DMS79 treated with DMSO at 0.1 percent for 48 hours (cell line): ENCODE data around the gene ALPL.
A peak's percentile ranks its signal among the peaks of the same experiment; 100 is the strongest.
"Not testable (repeated sequence)": the region's sequence is repeated elsewhere in the genome, so short reads cannot be mapped to it uniquely, and the experiment has no call there.

Source experiments
- DNase-seq: peaks from one replicate; lab custom pipeline; 2025; lab: John Stamatoyannopoulos, UW

ALPL gene

DNA sequence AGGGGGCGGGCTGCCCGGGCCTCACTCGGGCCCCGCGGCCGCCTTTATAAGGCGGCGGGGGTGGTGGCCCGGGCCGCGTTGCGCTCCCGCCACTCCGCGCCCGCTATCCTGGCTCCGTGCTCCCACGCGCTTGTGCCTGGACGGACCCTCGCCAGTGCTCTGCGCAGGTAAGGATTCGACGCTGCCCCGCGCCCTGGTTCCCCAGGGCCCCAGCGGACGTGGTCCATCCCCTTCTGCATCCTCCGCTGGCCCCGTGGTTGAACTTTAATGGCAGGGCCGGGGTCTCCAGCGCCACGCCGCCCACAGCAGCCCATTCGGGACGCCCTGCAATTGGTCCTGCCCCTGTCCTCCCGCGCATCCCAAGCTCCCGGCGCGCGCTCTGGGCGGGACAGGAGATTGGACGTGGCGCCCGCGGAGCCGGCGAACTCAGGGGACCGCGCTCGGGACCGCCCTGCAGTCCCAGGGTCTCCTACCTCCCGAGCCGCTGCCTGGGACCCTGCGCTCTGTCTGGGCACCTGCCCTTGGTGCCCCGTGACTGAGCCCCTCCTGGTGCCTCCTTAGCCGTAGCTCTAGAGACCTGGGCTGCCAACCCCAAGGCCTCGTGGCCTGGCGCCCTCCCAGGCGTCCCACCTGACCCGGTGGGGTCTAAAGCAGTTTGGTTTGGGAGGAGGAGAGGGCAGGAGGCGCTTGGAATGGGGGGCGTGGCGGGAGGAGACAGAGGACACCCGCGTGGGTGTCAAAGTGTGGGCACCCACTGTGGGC lies at the start of gene ALPL:
TSS of gene ALPL (plus strand) at position 73 of the 762 bp plus-strand sequence. CDS start 44,659 bp downstream, outside the sequence.
- no peak for DNase-seq

DNA sequence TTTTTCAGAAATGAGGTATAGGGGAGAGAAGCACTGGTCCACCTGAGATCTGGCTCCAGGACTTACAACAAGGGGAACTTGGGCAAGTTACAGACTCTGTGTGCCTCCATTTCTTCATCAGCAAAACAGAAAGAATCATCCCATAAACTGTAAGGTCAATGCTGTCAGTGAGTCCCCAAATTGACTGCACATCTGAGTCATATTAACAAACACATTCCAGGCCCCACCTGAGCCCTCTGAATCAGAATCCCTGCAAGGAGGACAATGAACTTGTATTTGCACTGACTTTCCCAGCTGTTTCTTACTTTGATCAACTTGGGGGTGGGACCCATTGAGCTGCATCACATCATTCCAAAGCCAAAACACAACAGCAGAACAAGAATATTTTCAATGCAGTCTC lies 44.1 kb upstream of the ALPL start:
- DNase-seq, result not testable (repeated sequence)

GRCh38 chr1:21467946-21468345 lies 41.3 kb upstream of the ALPL start:
- DNase-seq, result not testable (repeated sequence)

- no peak for DNase-seq
Observed at GRCh38 chr1:21468599-21468998, 40.6 kb upstream of the ALPL start.

GRCh38 chr1:21469581-21469980 lies 39.6 kb upstream of the ALPL start:
- no peak for DNase-seq

DNA sequence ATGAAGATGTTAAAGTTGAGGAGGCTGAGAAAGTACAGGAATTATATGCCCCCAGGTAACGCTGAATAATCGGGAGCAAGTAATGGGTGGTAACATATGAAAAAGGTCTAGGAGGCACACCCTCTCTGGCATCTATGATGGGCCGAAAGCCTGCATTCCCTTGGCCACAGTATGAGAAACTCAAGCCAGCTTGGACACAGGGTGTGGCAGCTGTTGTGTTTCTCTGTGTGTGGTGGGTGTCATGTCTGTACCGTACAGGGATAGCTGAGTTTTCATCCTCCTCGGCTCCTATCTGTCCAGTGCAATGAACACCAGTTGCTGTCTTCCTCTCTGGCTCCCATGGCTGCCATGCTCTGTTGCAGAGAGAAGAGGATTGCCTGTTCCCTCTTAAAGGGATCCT lies 36.4 kb upstream of the ALPL start:
- DNase-seq, result peak; percentile 46

DNA sequence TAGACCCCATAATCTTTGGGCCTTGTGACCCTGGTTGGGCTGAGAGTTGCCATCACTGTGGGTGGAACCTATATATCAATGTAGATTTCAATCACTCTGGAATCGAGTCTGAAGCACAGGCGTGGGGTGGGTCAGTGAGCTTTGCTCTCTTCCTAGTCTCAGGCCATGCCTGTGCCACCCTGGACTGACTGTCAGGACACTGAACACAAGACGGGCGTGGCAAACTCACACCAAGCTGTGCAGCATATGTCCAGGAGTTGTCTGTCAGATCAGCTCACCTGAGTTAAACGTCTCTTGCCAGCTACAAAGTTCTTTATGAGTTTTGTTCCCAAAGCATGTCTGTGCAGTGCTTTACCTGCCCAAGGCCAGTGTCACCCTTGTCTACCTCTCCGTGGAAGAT lies 30.9 kb upstream of the ALPL start:
- DNase-seq, result no peak

DNA sequence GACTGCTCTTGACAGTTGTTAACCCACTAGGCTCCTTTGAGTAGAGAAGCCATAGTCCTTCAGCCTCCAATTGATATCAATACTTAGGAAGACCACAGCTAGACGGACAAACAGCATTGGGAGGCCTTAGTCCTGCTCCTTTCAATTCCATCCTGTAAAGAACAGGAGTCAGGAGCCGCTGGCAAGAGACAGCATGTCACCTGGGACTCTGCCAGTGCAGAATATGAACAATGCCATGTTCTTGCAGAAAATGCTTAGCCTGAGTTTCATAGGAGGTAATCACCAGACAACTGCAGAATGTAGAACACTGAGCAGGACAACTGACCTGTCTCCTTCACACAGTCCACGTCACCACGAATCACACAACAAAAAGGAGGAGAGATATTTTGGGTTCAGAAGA lies 25.3 kb upstream of the ALPL start:
- DNase-seq, result not testable (repeated sequence)

GRCh38 chr1:21489146-21489545 lies 20.1 kb upstream of the ALPL start:
- no peak for DNase-seq

DNA sequence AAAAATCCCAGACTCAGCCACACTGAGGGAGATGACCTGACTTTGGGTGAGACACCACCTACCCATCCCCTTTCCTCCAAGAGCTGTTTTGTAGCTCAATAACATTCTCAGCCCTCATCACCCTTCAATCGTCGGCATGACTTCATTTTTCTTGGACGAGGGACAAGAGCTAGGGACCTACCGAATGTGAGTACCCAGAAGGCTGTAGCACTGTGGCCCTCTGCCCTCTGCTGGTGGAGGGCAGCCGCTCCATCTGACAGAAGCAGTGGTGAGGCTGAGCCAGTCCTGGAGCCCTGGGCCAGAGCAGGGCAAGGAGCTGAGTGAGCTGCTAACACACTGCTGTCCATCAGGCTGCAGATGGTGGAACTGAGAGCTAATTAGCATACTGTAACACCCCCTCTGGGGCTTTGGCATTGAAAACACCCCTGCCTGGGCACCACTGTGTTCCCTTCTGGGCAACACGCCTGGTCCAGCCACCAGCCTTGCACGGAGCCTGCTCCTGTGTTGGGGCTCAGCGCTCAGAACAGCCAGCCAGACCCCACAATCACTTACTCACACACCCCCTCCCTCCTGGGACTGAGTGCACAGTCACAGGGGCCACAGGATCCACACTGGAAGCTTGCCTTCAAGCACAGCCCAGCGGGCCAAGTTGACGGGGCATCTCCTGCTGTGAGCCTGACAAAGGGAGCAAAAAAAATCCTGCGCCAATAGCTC lies 18.3 kb upstream of the ALPL start:
- no peak for DNase-seq

DNA sequence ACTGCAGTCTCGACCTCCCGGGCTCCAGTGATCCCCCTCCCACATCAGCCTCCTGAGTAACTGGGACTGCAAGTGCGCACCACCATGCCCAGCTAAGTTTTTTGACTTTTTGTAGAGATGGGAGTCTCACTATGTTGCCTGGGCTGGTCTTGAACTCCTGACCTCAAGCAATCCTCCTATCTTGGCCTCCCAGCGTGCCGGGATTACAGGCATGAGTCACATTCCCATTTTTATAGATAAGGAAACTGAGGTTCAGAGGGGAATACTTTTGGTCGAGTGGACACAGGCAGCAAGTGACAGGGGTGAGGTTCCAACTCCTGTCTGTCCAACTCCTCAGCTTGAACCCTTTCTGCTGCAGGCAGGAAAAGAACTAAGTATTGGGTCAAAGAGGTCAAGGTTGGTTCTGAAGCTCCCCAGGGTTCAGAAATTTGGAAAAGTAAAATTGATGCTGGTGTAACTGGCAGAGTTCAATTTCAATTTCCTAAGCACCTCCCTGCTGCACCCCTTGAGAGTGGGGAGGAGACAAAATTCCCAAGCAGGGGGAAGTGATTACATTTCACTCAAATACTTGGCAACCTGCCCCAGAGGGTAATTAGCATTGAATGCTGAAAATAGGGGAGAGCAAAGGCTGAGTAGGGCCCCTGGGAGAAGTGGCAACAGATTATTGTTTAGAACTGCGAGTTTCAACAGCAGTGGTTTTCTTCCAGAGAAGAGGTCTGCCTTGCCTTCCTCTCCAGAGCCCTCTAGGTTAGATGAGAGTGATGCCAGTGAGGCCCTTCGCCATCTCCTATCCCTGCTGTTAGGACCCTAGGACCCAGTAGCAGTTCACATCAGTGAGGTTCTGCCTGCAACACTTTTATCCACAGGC lies 17.5 kb upstream of the ALPL start:
- DNase-seq, result peak; percentile 93

GRCh38 chr1:21492356-21492625 lies 16.9 kb upstream of the ALPL start:
- no peak for DNase-seq

DNA sequence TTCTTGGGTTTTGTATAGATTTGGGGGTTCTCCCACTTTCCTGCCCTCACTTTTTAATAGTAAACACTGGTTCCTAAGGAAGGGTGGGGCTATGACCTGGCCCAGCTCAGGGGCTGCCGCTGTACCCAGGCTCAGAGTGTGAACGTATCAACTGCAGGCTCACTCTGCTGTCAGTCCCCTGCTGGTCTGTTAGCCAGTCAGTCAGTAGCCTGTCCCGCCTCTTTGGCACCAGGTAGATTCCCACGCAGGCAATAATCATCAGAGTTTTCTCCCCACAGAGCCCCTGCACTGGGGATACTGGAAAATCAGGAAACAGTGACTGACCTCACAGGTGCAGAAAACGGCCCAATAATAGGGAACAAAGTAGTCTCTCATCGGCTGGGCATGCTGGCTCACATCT lies 15.0 kb upstream of the ALPL start:
- no peak for DNase-seq

GRCh38 chr1:21495225-21495820 lies 13.9 kb upstream of the ALPL start:
- DNase-seq, result no peak

DNA sequence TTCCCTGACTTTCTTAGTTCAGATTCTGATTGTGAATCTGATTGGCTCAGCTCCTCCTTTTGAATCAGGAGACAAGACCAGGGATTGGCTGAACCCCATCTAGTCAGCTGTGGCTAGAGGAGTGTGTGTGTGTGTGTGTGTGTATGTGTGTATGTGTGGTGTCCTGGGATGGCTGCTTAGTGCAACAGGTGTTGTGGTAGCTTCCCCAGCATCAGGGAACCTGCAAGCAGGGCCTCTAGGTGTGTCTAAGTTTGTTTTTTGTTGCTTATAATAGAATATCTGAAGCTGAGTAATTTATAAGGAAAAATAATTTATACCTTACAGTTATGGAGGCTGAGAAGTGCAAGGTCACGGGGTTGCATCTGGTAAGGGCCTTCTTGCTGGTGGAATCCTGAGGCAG lies 13.2 kb upstream of the ALPL start:
- DNase-seq, result no peak

DNA sequence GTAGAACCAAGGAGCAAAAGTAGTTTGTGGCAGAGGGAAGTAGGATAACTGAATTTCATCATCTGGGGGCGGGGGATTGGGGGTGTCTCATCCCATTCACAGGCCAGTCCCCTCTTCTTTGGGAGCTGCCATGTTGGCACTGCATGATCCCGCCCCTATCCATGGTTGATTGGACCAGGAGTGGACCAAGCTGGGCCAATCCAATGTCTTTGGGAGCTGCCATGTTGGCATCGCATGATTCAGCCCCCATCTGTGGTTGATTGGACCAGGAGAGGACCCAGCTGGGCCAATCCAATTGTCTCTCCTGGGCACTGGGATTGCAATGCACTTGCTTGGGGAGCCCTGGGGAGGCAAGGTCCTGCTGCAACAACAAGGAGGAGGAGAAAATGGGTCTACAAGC lies 12.3 kb upstream of the ALPL start:
- no peak for DNase-seq

DNA sequence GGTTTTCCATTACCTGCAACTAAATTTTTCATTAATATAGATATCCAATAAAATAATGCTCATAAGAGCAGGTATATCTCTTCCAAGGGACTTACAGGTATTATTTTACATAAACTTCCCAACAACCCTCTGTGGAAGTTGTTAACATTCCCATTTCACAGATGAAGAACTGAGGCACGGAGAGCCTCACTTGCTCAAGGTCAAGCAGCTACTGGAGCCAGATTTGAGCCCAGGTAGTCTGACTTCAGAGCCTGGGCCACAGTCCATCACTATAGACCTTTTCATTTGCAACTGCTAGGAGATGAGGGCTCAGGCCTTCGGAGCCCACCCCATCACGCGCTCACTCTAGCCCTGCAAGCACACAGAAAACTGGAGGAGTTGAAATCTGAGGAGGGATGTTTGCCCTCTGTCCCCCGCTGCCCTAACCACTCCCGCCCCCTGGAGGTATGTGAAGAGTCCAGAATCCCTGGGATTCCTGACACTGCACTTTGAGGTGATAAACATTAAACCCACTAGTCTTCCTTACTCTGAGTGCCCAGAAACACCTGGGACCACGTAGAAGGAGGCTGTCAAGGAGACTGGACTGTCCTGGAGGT lies 11.7 kb upstream of the ALPL start:
- DNase-seq, result no peak

DNA sequence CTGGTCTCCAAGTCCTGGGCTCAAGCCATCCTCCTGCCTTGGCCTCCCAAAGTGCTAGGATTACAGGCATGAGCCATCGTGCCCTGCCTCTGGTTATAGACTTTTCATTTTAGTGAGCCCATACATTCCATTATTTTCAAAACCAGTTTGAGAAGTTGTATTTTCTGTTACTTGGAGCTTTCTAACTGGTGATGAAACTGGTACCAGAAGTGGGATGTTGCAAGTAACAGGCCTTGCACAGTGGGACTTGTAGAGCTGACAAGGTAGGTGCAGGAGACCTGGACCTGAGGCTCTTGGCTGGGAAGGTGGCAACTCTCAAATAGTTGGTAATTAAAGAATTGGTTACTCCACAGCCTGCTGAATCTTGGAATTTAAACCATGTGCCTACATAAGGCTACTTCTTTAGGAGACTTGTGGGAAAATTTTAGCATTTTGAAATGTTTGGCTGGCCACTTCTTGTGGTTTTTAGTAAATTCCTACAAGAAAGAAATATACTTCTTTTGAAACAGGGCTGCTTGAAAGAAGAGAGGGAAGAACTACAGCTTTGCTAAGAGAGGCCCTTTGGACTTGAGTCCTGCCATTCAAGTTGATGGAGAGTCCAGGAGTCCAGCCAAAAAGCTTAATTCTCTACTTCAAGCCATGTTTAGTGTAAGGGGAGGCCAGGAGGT lies 9.8 kb upstream of the ALPL start:
- no peak for DNase-seq

DNA sequence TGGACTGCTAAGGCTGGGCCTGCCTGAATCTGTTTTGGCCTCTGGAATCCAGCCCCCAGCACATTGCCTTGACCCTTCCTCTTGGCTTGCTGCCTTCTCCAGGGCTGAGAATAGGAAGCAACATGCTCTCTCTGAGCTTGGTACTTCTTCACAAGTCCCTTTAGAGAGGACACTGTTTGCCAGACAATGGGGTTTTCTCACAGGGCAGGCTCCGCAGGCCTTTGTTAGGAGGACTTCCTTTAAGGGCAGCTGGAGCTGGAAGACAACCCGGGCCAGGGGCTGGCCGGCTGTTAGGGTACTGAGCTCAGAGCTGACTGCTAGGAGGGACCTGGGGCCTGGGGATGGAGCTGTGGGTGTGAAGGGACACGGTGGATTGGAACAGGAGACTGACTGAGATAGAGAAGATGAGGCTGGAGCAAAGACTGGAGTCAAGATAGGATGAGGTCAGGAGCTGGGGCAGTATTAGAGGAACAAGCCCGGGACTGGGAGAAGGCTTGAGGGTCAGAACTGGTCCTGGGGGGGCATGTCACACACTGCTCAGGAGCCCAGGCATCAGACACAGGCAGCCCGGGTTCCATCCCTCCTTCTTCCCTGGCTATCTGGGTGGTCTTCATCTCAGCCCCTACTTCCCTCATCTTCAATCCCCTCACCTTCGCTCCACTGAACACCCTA lies 5.4 kb upstream of the ALPL start:
- DNase-seq, result no peak

DNA sequence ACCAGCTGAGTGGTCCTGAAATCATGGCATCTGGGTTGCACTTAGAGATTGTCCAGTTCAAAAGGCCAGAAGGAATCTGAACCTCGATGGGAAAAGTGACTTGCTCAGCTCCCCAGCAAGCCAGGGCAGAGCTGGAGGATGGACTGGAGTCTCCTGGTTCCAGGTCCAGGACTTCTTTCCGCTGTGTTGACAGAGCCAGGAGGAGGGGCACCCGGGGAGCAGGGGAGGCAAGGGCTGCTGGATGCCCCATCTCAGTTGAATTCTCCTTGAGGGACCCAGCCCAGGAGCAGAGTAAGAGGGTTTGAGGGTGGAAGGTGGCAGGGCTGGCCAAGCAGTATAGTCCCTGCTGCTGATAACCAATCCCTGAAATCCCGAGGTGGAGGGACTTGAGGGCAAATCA lies 2.4 kb upstream of the ALPL start:
- no peak for DNase-seq
